HepG2 (cell line): ENCODE measurements around the gene P2RY8. TPM values are rescaled to one million over a fixed set of nuclear protein-coding genes. Genes with fewer than 3 reads are reported as not detected.
A peak's percentile ranks its signal among the peaks of the same experiment; 100 is the strongest.

ENCODE experiments used
- ELF3 ChIP-seq: IDR thresholded peaks from 2 replicates; pipeline ENCODE4 v1.6.1; 2016; ENCODE audit warnings: missing genetic modification reagents, missing compliant biosample characterization
- KDM5B ChIP-seq: sonication (generic); formaldehyde crosslinking; IDR thresholded peaks from 2 replicates; pipeline ENCODE4 v1.4.0; 2020; ENCODE audit warnings: missing genetic modification reagents, mild to moderate bottlenecking, borderline replicate concordance
- KLF15 ChIP-seq: sonication (generic); formaldehyde crosslinking; IDR thresholded peaks from 2 replicates; pipeline ENCODE4 v1.8.1; 2023; ENCODE audit warnings: borderline replicate concordance, mild to moderate bottlenecking, inconsistent platforms, missing genetic modification reagents, mixed read lengths
- MLLT10 ChIP-seq: sonication (generic); formaldehyde crosslinking; IDR thresholded peaks from 2 replicates; pipeline ENCODE4 v1.4.0; 2020; ENCODE audit warnings: missing genetic modification reagents
- ZBTB7B ChIP-seq: sonication (generic); formaldehyde crosslinking; IDR thresholded peaks from 2 replicates; pipeline ENCODE4 v1.4.0; 2020; ENCODE audit warnings: missing genetic modification reagents
- ZNF136 ChIP-seq: sonication (generic); formaldehyde crosslinking; IDR thresholded peaks from 2 replicates; pipeline ENCODE4 v1.8.1; 2022; ENCODE audit warnings: low read depth, mild to moderate bottlenecking, moderate library complexity, missing genetic modification reagents
- ZNF264 ChIP-seq: sonication (generic); formaldehyde crosslinking; IDR thresholded peaks from 2 replicates; pipeline ENCODE4 v1.4.0; 2020; ENCODE audit warnings: missing genetic modification reagents
- polyA plus RNA-seq, 8 experiments: library from polyadenylated mRNA; depleted of rRNA in 3 of 8; stranded (reverse) in 7 of 8; unstranded in 1 of 8; fragments of >200 nt; fragmentation: Illumina TruSeq in 4 of 8; extraction: Trizol in 4 of 8; gene quantifications; 2 replicates each; pipeline versions ENCODE4 v1.2.1 to v1.2.3, GENCODE V29; 2011 to 2016; ENCODE audit warnings: low read depth in 4 of 8, missing spikeins in 1 of 8, mixed read lengths in 1 of 8; ENCODE audit not compliant: insufficient read depth in 1 of 8
- total RNA-seq, 5 experiments: library from RNA; depleted of rRNA; stranded (reverse); fragments of >200 nt; fragmentation: Illumina TruSeq; extraction: Trizol; gene quantifications; 2 replicates each; pipeline ENCODE4 v1.2.3, GENCODE V29; 2016; ENCODE audit warnings: low read depth in 1 of 5
- TF ChIP-seq, protein P1 (sequence below), 2 experiments: sonication (generic) in 1 of 2; formaldehyde crosslinking in 1 of 2; IDR thresholded peaks; 2 replicates each; pipeline versions ENCODE4 v1.4.0 to v1.6.1; 2018 to 2020; ENCODE audit warnings: missing genetic modification reagents in 2 of 2, borderline replicate concordance in 1 of 2, low read depth in 1 of 2, mild to moderate bottlenecking in 1 of 2, missing biosample characterization in 1 of 2
- TF ChIP-seq, protein P2 (sequence below): sonication (generic); formaldehyde crosslinking; IDR thresholded peaks from 2 replicates; pipeline ENCODE4 v1.5.1; 2020; ENCODE audit warnings: mild to moderate bottlenecking, missing genetic modification reagents, borderline replicate concordance
- TF ChIP-seq, protein P3 (sequence below): IDR thresholded peaks from 2 replicates; pipeline ENCODE4 v1.4.0; 2020; ENCODE audit warnings: mild to moderate bottlenecking, missing genetic modification reagents

Gene P2RY8
- total and polyA plus RNA-seq, 2 of the 13 experiments (the other 11 are each of a cell fraction or from before 2014, with no cell fraction given), result 1.0 to 1.3 TPM

DNA sequence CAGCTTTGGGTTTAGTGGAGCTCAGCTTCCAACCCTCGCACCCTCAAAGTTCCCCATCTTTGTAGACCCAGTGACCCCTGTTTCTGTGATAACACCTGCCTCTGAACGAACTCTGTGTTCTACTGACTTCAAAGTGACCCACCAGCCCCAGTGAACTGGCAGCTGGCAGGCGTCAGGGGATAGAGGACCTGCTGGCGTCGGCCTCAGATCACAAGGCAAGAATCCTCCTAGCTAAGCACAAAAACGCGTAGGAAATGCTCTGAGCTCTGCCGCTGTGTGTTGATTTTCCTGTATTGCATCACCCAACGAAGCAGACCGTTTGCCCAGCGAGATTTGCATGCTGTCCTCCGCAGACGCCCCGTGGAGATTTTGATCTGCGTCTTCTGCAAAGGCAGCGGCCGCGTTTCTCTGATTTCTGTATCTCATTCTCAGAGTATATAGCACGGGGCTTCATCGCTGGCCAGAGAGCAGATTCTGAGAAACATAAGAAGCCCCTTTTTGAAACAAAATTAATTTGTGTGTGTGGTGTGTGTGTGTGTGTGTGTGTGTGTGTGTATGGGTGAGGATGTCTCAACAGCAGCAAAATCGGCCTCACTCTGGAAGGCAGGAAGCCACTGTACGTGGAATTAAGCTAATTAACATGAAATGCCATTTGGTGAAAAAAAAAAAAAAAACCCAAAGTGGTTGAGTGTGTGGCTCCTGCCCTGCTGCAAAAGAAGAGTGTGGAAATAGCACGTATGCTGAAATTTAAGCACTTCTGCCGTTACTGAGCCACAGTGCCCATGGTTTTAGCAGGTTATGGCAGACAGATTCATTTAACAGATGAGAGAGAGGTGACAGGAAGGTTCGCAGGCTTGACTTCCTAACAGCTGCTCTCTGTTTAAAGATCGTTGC is 55.1 kb downstream of the P2RY8 start (continued):
- TF ChIP-seq, protein P1, sequence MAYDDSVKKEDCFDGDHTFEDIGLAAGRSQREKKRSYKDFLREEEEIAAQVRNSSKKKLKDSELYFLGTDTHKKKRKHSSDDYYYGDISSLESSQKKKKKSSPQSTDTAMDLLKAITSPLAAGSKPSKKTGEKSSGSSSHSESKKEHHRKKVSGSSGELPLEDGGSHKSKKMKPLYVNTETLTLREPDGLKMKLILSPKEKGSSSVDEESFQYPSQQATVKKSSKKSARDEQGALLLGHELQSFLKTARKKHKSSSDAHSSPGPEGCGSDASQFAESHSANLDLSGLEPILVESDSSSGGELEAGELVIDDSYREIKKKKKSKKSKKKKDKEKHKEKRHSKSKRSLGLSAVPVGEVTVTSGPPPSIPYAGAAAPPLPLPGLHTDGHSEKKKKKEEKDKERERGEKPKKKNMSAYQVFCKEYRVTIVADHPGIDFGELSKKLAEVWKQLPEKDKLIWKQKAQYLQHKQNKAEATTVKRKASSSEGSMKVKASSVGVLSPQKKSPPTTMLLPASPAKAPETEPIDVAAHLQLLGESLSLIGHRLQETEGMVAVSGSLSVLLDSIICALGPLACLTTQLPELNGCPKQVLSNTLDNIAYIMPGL (CRISPR knock-in tag; IDR thresholded peaks at IDR 0.05; ENCODE audit: borderline replicate concordance in 1 of 2, low read depth in 1 of 2), result peak; percentile 30 to 52; a peak in 2 of 4 replicates
- TF ChIP-seq, protein P2, sequence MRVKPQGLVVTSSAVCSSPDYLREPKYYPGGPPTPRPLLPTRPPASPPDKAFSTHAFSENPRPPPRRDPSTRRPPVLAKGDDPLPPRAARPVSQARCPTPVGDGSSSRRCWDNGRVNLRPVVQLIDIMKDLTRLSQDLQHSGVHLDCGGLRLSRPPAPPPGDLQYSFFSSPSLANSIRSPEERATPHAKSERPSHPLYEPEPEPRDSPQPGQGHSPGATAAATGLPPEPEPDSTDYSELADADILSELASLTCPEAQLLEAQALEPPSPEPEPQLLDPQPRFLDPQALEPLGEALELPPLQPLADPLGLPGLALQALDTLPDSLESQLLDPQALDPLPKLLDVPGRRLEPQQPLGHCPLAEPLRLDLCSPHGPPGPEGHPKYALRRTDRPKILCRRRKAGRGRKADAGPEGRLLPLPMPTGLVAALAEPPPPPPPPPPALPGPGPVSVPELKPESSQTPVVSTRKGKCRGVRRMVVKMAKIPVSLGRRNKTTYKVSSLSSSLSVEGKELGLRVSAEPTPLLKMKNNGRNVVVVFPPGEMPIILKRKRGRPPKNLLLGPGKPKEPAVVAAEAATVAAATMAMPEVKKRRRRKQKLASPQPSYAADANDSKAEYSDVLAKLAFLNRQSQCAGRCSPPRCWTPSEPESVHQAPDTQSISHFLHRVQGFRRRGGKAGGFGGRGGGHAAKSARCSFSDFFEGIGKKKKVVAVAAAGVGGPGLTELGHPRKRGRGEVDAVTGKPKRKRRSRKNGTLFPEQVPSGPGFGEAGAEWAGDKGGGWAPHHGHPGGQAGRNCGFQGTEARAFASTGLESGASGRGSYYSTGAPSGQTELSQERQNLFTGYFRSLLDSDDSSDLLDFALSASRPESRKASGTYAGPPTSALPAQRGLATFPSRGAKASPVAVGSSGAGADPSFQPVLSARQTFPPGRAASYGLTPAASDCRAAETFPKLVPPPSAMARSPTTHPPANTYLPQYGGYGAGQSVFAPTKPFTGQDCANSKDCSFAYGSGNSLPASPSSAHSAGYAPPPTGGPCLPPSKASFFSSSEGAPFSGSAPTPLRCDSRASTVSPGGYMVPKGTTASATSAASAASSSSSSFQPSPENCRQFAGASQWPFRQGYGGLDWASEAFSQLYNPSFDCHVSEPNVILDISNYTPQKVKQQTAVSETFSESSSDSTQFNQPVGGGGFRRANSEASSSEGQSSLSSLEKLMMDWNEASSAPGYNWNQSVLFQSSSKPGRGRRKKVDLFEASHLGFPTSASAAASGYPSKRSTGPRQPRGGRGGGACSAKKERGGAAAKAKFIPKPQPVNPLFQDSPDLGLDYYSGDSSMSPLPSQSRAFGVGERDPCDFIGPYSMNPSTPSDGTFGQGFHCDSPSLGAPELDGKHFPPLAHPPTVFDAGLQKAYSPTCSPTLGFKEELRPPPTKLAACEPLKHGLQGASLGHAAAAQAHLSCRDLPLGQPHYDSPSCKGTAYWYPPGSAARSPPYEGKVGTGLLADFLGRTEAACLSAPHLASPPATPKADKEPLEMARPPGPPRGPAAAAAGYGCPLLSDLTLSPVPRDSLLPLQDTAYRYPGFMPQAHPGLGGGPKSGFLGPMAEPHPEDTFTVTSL (CRISPR knock-in tag), result peak; percentile 71
- 0 out of 2 replicates have a peak, but pooled peaks have one; percentile 59 for TF ChIP-seq ZNF136
- TF ChIP-seq ELF3 (CRISPR knock-in tag), result peak; percentile 82
- TF ChIP-seq MLLT10 (CRISPR knock-in tag), result no peak
- TF ChIP-seq KLF15, result no peak
- peak; percentile 83 for TF ChIP-seq ZNF264 (CRISPR knock-in tag)
- TF ChIP-seq KDM5B (CRISPR knock-in tag), result 0 out of 2 replicates have a peak, but pooled peaks have one; percentile 44
- TF ChIP-seq, protein P3, sequence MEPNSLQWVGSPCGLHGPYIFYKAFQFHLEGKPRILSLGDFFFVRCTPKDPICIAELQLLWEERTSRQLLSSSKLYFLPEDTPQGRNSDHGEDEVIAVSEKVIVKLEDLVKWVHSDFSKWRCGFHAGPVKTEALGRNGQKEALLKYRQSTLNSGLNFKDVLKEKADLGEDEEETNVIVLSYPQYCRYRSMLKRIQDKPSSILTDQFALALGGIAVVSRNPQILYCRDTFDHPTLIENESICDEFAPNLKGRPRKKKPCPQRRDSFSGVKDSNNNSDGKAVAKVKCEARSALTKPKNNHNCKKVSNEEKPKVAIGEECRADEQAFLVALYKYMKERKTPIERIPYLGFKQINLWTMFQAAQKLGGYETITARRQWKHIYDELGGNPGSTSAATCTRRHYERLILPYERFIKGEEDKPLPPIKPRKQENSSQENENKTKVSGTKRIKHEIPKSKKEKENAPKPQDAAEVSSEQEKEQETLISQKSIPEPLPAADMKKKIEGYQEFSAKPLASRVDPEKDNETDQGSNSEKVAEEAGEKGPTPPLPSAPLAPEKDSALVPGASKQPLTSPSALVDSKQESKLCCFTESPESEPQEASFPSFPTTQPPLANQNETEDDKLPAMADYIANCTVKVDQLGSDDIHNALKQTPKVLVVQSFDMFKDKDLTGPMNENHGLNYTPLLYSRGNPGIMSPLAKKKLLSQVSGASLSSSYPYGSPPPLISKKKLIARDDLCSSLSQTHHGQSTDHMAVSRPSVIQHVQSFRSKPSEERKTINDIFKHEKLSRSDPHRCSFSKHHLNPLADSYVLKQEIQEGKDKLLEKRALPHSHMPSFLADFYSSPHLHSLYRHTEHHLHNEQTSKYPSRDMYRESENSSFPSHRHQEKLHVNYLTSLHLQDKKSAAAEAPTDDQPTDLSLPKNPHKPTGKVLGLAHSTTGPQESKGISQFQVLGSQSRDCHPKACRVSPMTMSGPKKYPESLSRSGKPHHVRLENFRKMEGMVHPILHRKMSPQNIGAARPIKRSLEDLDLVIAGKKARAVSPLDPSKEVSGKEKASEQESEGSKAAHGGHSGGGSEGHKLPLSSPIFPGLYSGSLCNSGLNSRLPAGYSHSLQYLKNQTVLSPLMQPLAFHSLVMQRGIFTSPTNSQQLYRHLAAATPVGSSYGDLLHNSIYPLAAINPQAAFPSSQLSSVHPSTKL (CRISPR knock-in tag), result peak; percentile 87
- peak; percentile 42; the same call in 1 of the 2 replicates for TF ChIP-seq ZBTB7B (CRISPR knock-in tag)
